Rectal smooth muscle tissue (tissue), 1 donor: ENCODE data around the gene ATP2B2.

Experiments used
- H3K27ac ChIP-seq: one replicate; pipeline ENCODE4 v1.7.0; 2013; ENCODE audit warnings: low read depth, low read length, inconsistent platforms
- H3K27me3 ChIP-seq: one replicate; pipeline ENCODE4 v1.7.0; 2013; ENCODE audit warnings: low read length; ENCODE audit not compliant: control insufficient read depth, insufficient read depth
- H3K36me3 ChIP-seq: one replicate; pipeline ENCODE4 v1.7.0; 2013; ENCODE audit warnings: low read length; ENCODE audit not compliant: control insufficient read depth, insufficient read depth
- H3K4me1 ChIP-seq: one replicate; pipeline ENCODE4 v1.7.0; 2013; ENCODE audit warnings: low read length; ENCODE audit not compliant: control insufficient read depth, insufficient read depth
- H3K4me3 ChIP-seq: one replicate; pipeline ENCODE4 v1.7.0; 2013; ENCODE audit warnings: low read length
- H3K9ac ChIP-seq: one replicate; pipeline ENCODE4 v1.7.0; 2013; ENCODE audit warnings: low read length

Gene ATP2B2

GRCh38 chr3:10494180-10494579 is 11.2 kb downstream of the ATP2B2 start:
- no peaks in the 10 kb centered on the region for H3K36me3 ChIP-seq
- H3K27me3 ChIP-seq, result no peaks in the 10 kb centered on the region
- no peak overlapping the region for H3K9ac ChIP-seq
- no peak overlapping the region for H3K27ac ChIP-seq
- H3K4me3 ChIP-seq, result no peak overlapping the region
- H3K4me1 ChIP-seq, result no peaks in the 10 kb centered on the region

- H3K4me1 ChIP-seq, result no peaks in the 10 kb centered on the region
- no peak overlapping the region for H3K4me3 ChIP-seq
- no peak overlapping the region for H3K27ac ChIP-seq
Observed at GRCh38 chr3:10493202-10493589, 12.2 kb downstream of the ATP2B2 start.

DNA sequence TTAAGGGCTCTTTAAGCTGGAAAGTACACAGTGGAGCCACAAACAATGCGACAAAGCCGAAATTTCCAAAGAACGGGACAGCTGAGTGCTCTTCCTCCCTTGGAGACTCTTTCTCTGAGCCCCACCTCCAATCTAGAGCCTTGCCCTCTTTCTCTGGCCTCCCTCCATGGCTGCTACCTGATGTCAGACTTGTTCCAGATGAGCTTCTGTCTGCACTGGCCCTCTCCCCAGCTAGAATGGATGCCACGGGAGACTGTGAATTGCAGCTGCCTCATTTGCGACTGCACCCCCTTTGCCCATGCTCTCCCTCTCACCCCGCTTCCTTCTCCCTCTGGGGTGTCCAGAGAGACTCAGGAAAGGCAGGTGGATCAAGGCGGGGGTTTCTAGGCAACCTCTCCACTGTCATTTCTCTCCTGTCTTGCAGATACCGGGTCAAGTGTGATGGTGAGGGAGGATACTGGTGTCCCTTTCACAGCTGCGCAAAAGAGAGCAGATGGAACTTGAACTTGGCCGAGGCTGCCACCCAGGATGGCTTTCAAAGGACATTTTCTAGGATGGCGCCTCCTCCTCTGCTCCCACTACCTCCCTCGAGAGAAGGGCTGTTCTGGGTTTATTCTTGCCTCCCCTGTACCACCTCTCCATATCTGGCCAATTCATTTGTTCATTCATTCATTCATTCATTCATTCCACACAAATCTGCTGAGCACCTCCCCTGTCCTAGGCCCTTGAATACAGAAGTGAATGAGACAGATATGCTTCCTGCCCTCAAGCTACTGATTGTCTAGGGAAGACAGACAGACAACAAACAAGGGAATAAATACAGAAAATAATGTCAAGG is 12.8 kb downstream of the ATP2B2 start:
- Histone ChIP-seq H3K27me3 (no peaks in the 10 kb centered on the region), H3K27ac (no peak overlapping the region), H3K36me3 (no peaks in the 10 kb centered on the region), H3K9ac (no peak overlapping the region), H3K4me3 (no peak overlapping the region), H3K4me1 (no peaks in the 10 kb centered on the region)

More at GRCh38 chr3:10493202-10493589, 12.2 kb downstream of the ATP2B2 start:
- H3K9ac ChIP-seq, result no peak overlapping the region
- no peaks in the 10 kb centered on the region for H3K27me3 ChIP-seq
- H3K36me3 ChIP-seq, result no peaks in the 10 kb centered on the region

GRCh38 chr3:10489746-10490483 is 15.5 kb downstream of the ATP2B2 start:
- no peaks in the 10 kb centered on the region for H3K27me3 ChIP-seq
- no peak overlapping the region for H3K27ac ChIP-seq
- H3K9ac ChIP-seq, result no peak overlapping the region
- no peaks in the 10 kb centered on the region for H3K4me1 ChIP-seq
- H3K4me3 ChIP-seq, result no peak overlapping the region
- no peaks in the 10 kb centered on the region for H3K36me3 ChIP-seq

GRCh38 chr3:10487988-10488633 is 17.3 kb downstream of the ATP2B2 start:
- Histone ChIP-seq H3K36me3 (no peaks in the 10 kb centered on the region), H3K27ac (no peak overlapping the region), H3K9ac (no peak overlapping the region), H3K4me1 (no peaks in the 10 kb centered on the region), H3K4me3 (no peak overlapping the region), H3K27me3 (no peaks in the 10 kb centered on the region)

- no peaks in the 10 kb centered on the region for H3K4me1 ChIP-seq
- H3K27ac ChIP-seq, result no peak overlapping the region
- no peaks in the 10 kb centered on the region for H3K36me3 ChIP-seq
- H3K9ac ChIP-seq, result no peak overlapping the region
- no peaks in the 10 kb centered on the region for H3K27me3 ChIP-seq
- no peak overlapping the region for H3K4me3 ChIP-seq
Observed at GRCh38 chr3:10485806-10486205, 19.6 kb downstream of the ATP2B2 start.

GRCh38 chr3:10485380-10485779 is 20.0 kb downstream of the ATP2B2 start:
- Histone ChIP-seq H3K27ac (no peak overlapping the region), H3K9ac (no peak overlapping the region)

GRCh38 chr3:10484709-10485108 is 20.7 kb downstream of the ATP2B2 start:
- no peaks in the 10 kb centered on the region for H3K27me3 ChIP-seq
- H3K9ac ChIP-seq, result no peak overlapping the region
- H3K4me1 ChIP-seq, result no peaks in the 10 kb centered on the region
- no peaks in the 10 kb centered on the region for H3K36me3 ChIP-seq
- H3K4me3 ChIP-seq, result no peak overlapping the region
- H3K27ac ChIP-seq, result no peak overlapping the region

More at GRCh38 chr3:10485380-10485779, 20.0 kb downstream of the ATP2B2 start:
- H3K36me3 ChIP-seq, result no peaks in the 10 kb centered on the region
- H3K4me1 ChIP-seq, result no peaks in the 10 kb centered on the region
- H3K27me3 ChIP-seq, result no peaks in the 10 kb centered on the region
- H3K4me3 ChIP-seq, result no peak overlapping the region

GRCh38 chr3:10483686-10484345 is 21.6 kb downstream of the ATP2B2 start:
- no peak overlapping the region for H3K4me3 ChIP-seq
- no peaks in the 10 kb centered on the region for H3K27me3 ChIP-seq
- no peaks in the 10 kb centered on the region for H3K36me3 ChIP-seq
- no peak overlapping the region for H3K9ac ChIP-seq
- H3K4me1 ChIP-seq, result no peaks in the 10 kb centered on the region
- H3K27ac ChIP-seq, result no peak overlapping the region

DNA sequence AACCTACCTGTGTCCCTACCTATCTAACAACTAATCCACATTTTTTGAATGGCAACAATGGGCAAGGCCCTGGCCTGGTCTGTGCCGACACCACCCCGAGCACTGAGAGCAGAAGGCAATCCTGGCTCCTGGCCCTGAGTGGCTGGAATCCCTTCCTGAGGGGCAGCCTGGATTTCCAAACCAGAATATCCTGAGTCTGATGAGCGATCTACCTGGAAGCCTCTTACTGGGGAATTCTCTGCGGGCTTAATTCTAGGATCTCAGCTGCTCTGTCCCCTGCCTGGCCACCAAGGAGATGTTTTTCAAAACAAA is 22.1 kb downstream of the ATP2B2 start:
- no peaks in the 10 kb centered on the region for H3K27me3 ChIP-seq
- H3K4me3 ChIP-seq, result no peak overlapping the region
- no peaks in the 10 kb centered on the region for H3K36me3 ChIP-seq
- H3K4me1 ChIP-seq, result no peaks in the 10 kb centered on the region
- no peak overlapping the region for H3K27ac ChIP-seq
- no peak overlapping the region for H3K9ac ChIP-seq

DNA sequence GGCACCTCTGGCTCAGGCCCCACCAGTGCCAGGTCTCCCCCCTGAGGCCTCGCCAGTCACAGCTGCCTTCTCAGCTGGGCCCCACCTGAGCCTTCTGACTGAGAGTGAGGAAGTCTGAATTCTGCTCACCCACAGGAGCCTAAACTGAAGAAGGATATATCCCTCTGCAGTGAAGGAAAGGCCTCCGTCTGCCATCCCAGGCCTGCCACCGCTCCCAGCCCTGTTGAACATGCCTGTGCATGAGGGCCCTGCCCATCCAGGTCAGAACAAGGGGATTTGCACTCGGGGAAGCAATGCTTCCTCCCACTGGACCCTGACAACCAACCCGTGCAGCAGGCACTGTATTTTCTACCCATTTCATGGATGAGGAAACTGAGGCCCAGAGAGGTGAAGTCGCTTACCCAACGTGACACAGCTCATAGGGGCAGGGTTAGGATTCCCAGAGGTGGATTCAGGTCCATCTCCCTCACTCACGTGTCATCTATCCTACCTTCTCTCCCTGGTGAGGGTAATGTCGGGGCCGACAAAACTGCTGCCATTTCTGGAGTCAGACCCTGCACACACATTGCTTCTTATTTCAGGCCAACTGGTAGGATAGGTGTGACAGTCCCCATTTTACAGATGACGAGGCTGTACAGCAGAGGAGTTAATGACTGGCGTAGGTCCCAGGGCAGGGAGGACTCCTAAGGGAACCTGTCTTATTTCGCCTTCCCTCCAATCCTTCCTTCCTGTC is 22.6 kb downstream of the ATP2B2 start:
- Histone ChIP-seq H3K4me3 (no peak overlapping the region), H3K4me1 (no peaks in the 10 kb centered on the region), H3K27ac (no peak overlapping the region), H3K9ac (no peak overlapping the region), H3K27me3 (no peaks in the 10 kb centered on the region), H3K36me3 (no peaks in the 10 kb centered on the region)
